ENCODE results near the gene NCK1. TPM values are rescaled to one million over a fixed set of nuclear protein-coding genes. Genes with fewer than 3 reads are reported as not detected.

Gene NCK1
- total and polyA plus RNA-seq, 9 of the 15 experiments (the other 6 are each of a cell fraction or from before 2014, with no cell fraction given), result 17.3 to 30.5 (median 25.0) TPM

GRCh38 chr3:136956971-136957370 lies 95.0 kb downstream of the NCK1 start (continued):
- no peak for TF ChIP-seq UBTF (IDR thresholded peaks at IDR 0.05; ENCODE audit: borderline replicate concordance in 1 of 2, low read depth in 2 of 2, low read length in 2 of 2)
- TF ChIP-seq, protein P1, sequence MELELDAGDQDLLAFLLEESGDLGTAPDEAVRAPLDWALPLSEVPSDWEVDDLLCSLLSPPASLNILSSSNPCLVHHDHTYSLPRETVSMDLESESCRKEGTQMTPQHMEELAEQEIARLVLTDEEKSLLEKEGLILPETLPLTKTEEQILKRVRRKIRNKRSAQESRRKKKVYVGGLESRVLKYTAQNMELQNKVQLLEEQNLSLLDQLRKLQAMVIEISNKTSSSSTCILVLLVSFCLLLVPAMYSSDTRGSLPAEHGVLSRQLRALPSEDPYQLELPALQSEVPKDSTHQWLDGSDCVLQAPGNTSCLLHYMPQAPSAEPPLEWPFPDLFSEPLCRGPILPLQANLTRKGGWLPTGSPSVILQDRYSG (tag; conservative IDR thresholded peaks at IDR 0.05; ENCODE audit: low read depth), result no peak
- TF ChIP-seq ZFP36 (IDR thresholded peaks at IDR 0.05; ENCODE audit: low read depth, low read length, partially characterized antibody), result peak; percentile 46

GRCh38 chr3:136957751-136958288 lies 95.8 kb downstream of the NCK1 start, which contains the start of gene IL20RB:
TSS of gene IL20RB (plus strand) at chr3:136957983. CDS start at chr3:136958114, 131 bp downstream.
- ATAC-seq (peak; percentile 93), FAIRE-seq (no peak), DNase-seq (ENCODE audit: extremely low read depth in 1 of 4, low spot score in 3 of 4) (peak in 3 of 4 experiments; percentile 8 to 57 (median 28))
- in situ Hi-C loops (cut with MboI) (no loop called here), intact Hi-C loops (cut with micrococcal nuclease) (loop anchor here (5.0 kb wide), 2 partner anchors 96 to 206 kb away; partner anchors contain the start of genes NCK1 and STAG1)
- H2AFZ ChIP-seq (ENCODE audit: low read depth, low read length), result no peak within 1 kb of the TSS
- peak within 1 kb of the TSS in 1 of 2 experiments; percentile 42; a peak in 1 of 4 replicates for H3K9ac ChIP-seq (ENCODE audit: insufficient read depth in 1 of 2, low read depth in 2 of 2, low read length in 2 of 2)
- no peaks in the 10 kb centered on the region for H3K27me3 ChIP-seq (ENCODE audit: control insufficient read depth in 2 of 2, insufficient read depth in 2 of 2, low read length in 2 of 2)
- peak within 1 kb of the TSS; percentile 46 for H3K4me2 ChIP-seq (ENCODE audit: insufficient read depth, low read length)
- H4K20me1 ChIP-seq (replicated peaks; ENCODE audit: control insufficient read depth, insufficient read depth, low read length), result no peaks in the 10 kb centered on the region
- H3K9me1 ChIP-seq (ENCODE audit: control insufficient read depth, insufficient read depth, low read length), result no peaks in the 10 kb centered on the region
- POLR2A ChIA-PET, result interaction anchor here (0.6 to 1.8 kb wide), 7 partner anchors 10 to 205 kb away, joined by 3 to 7 read pairs (median 4); partner anchors contain the start of gene STAG1
- no peaks in the 10 kb centered on the region for H3K9me3 ChIP-seq (replicated peaks; ENCODE audit: control insufficient read depth, insufficient read depth, low read depth, low read length)
- no peaks in the 10 kb centered on the region for H3K79me2 ChIP-seq (ENCODE audit: control insufficient read depth, insufficient read depth, low read length)
- BruUV-seq (replicated peaks), result no TSS peak
- peaks cover 0 to 14% of the 10 kb centered on the region in 2 experiments; a peak in 3 of 5 replicates for H3K4me1 ChIP-seq (replicated peaks in 1 of 2; ENCODE audit: control insufficient read depth in 2 of 2, insufficient read depth in 2 of 2, low read length in 2 of 2)
- peak within 1 kb of the TSS; percentile 30; the same call in 2 of the 3 replicates for H3K27ac ChIP-seq (ENCODE audit: extremely low read depth, low read depth, low read length)
- CTCF ChIA-PET (ENCODE audit: low intra/inter-chr PET ratio), result no interaction called here
- 12% methylated on average over 7 of the region's 7 CpGs for WGBS (ENCODE audit: insufficient coverage, low coverage, missing lambda C conversion rate)
- H3K36me3 ChIP-seq (ENCODE audit: control insufficient read depth, insufficient read depth, low read length), result no peaks in the 10 kb centered on the region
- H3K4me3 ChIP-seq, result peak within 1 kb of the TSS; percentile 23; the same call in 1 of the 2 replicates
- TF ChIP-seq ZNF407 (IDR thresholded peaks at IDR 0.05; ENCODE audit: low read depth) (no peak), ERF (CRISPR knock-in tag; IDR thresholded peaks at IDR 0.05) (no peak), CTBP1 (IDR thresholded peaks at IDR 0.05; ENCODE audit: borderline replicate concordance) (peak; percentile 32; the same call in 1 of the 2 replicates), EHMT2 (IDR thresholded peaks at IDR 0.05) (no peak), HDAC3 (IDR thresholded peaks at IDR 0.05; ENCODE audit: borderline replicate concordance, partially characterized antibody) (no peak)
